GM23338 (cell line): Measurements from ENCODE around the gene DIABLO.

ENCODE experiments used
- POLR2AphosphoS5 ChIP-seq: IDR thresholded peaks from 2 replicates; pipeline ENCODE4 v1.6.1; 2016; ENCODE audit warnings: antibody characterized with exemption, low read depth
- REST ChIP-seq: IDR thresholded peaks from one replicate; pipeline ENCODE4 v1.6.1; 2018; ENCODE audit warnings: antibody characterized with exemption; ENCODE audit not compliant: unreplicated experiment
- STAT1 ChIP-seq: IDR thresholded peaks from one replicate; pipeline ENCODE4 v1.6.1; 2016; ENCODE audit warnings: antibody characterized with exemption; ENCODE audit not compliant: unreplicated experiment

DNA sequence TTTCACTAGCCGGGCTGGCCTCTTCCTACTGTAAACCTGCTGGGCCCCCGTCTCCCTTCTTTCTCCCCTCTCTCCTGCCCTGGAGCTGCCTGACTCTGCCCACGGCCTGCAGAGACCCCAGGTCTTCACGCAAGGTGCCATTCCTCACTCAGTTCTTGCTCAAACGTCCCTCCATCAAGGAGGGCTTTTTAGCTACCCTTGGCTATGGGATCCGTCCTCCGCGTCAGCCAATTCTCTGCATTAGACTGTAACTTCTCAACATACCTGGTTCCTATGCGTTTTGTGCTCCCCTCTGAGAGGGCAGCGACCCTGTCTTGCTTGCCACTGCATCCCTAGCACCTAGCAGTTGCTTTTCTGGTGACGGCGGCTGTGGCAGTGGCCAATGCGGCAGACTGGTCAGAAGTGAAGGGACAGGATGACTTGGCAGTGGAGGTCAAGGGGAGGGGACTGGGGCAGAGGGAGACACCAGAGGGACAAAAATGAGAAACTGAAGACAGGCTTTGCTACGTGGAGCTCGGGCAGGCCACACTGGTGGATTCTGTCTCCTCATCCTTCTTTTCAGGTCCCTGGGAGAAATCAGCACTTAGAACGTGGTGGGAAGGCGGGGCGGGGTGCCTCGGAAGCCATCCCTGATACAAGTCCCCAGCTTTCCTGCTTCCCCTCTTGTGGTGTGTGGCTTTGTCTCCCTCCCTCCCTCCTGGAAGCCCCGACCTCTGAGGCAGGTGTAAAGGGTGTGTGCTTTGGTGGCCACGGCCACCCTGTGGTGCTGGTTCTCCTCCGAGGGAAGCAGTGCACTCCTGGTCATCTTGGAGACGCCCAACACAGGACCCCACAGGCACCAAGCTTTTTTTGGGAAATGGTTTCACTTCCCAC, 20.6 kb downstream of the DIABLO start:
- TF ChIP-seq POLR2AphosphoS5 (no peak), STAT1 (no peak), REST (no peak)
